Suprapubic skin (tissue), 3 donors: ENCODE data around the gene TKT.

Source experiments
- POLR2AphosphoS5 ChIP-seq, 3 donors: sonication (generic); formaldehyde crosslinking; IDR thresholded peaks; one replicate each; pipeline ENCODE4 v1.6.1; 2017; ENCODE audit warnings: antibody characterized with exemption in 3 of 3
- TF ChIP-seq, protein P1 (sequence below), 2 donors: fragments of 200-600 bp in 1 of 2; fragments of 450-650 bp in 1 of 2; sonication (generic) in 1 of 2; IDR thresholded peaks; one replicate each; pipeline ENCODE4 v1.5.1; 2016 to 2019; ENCODE audit warnings: antibody characterized with exemption in 2 of 2, mild to moderate bottlenecking in 1 of 2, moderate library complexity in 1 of 2

DNA sequence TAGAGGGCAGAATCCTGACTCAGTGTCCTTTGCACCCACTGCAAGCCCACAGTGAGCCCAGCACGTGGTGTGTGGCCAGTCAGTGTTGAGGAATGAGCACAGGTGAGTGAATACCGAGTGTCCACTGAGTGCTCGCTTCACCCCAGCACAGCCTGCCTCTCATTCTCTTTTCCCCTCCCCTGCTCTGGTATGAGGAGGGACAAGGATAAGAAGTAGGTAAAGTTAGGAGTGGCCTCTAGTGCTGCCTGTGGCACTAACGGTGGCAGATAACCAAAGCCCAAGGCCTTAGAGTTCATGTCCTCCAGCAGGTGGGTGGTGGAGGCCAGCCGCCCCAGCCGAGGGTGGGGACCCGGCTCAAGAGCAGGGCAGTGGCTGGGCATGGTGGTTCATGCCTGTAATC lies 56.8 kb downstream of the TKT start:
- TF ChIP-seq, protein P1, sequence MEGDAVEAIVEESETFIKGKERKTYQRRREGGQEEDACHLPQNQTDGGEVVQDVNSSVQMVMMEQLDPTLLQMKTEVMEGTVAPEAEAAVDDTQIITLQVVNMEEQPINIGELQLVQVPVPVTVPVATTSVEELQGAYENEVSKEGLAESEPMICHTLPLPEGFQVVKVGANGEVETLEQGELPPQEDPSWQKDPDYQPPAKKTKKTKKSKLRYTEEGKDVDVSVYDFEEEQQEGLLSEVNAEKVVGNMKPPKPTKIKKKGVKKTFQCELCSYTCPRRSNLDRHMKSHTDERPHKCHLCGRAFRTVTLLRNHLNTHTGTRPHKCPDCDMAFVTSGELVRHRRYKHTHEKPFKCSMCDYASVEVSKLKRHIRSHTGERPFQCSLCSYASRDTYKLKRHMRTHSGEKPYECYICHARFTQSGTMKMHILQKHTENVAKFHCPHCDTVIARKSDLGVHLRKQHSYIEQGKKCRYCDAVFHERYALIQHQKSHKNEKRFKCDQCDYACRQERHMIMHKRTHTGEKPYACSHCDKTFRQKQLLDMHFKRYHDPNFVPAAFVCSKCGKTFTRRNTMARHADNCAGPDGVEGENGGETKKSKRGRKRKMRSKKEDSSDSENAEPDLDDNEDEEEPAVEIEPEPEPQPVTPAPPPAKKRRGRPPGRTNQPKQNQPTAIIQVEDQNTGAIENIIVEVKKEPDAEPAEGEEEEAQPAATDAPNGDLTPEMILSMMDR (IDR thresholded peaks at IDR 0.05), result no peak
- no peak for TF ChIP-seq POLR2AphosphoS5 (IDR thresholded peaks at IDR 0.05)
